Muscle of leg (tissue), 11 donors: ENCODE measurements around the gene LRP1B. TPM values are rescaled to one million over a fixed set of nuclear protein-coding genes. Genes with fewer than 3 reads are reported as not detected.
"Not testable (repeated sequence)": the region's sequence is repeated elsewhere in the genome, so short reads cannot be mapped to it uniquely, and the experiment has no call there.

Experiments used
- DNase-seq: peaks from one replicate; pipeline ENCODE4 v3.0.0; 2013
- H3K27ac ChIP-seq: one replicate; pipeline ENCODE4 v1.5.1; 2013; ENCODE audit warnings: mild to moderate bottlenecking, low read length, control low read depth
- H3K27me3 ChIP-seq: one replicate; pipeline ENCODE4 v1.6.1; 2013; ENCODE audit warnings: low read length; ENCODE audit not compliant: control insufficient read depth, insufficient read depth
- H3K36me3 ChIP-seq: one replicate; pipeline ENCODE4 v1.6.1; 2013; ENCODE audit warnings: low read length; ENCODE audit not compliant: control insufficient read depth, insufficient read depth
- H3K4me1 ChIP-seq: one replicate; pipeline ENCODE4 v1.6.1; 2013; ENCODE audit warnings: low read length; ENCODE audit not compliant: control insufficient read depth, insufficient read depth
- H3K4me3 ChIP-seq: one replicate; pipeline ENCODE4 v1.5.1; 2013; ENCODE audit warnings: low read length, control low read depth
- H3K9me3 ChIP-seq: replicated peaks from 2 replicates; pipeline ENCODE4 v1.6.1; 2013; ENCODE audit warnings: low read depth, low read length; ENCODE audit not compliant: control insufficient read depth
- WGBS: methylation state at CpG from one replicate; pipeline ENCODE4 v1.1.5; 2013; ENCODE audit warnings: missing lambda C conversion rate; ENCODE audit not compliant: insufficient coverage; 5-methylcytosine and 5-hydroxymethylcytosine counted together
- polyA plus RNA-seq, 8 donors: library from polyadenylated mRNA; unstranded; fragments of 120-200 nt; gene quantifications; one replicate each; pipeline versions ENCODE4 v1.2.1 to v1.2.3, GENCODE V29; 2013; ENCODE audit warnings: inconsistent platforms in 1 of 8, low replicate concordance in 1 of 8; ENCODE audit not compliant: insufficient read length in 8 of 8, insufficient read depth in 1 of 8
- total RNA-seq: library from RNA; stranded (reverse); fragments of 120-200 nt; gene quantifications from one replicate; pipeline ENCODE4 v1.2.4, GENCODE V29; 2013

The LRP1B gene
- total and polyA plus RNA-seq, 9 donors = 0.84 to 2.3 (median 1.4) TPM

DNA sequence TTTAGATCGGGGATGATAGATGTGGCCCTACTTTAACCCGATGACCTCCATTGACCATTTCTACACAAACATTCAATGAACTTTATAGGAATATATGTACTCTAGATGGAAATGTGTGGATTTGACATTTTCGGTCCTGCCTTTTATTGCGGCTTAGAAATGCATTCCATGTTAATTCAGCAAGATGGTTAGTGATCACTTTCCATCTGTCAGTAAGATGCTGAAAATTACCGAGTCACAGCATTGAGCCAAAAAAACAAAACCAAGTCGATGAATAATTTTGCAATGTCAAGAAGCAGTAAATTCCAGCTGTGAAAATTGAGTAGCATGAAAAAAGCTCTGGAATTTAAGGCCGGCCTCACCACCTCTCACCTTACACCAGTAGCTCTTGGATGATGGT is 1708.1 kb downstream of the LRP1B start:
- H3K4me1 ChIP-seq = no peaks in the 10 kb centered on the region
- no peaks in the 10 kb centered on the region for H3K36me3 ChIP-seq
- H3K27ac ChIP-seq = no peak overlapping the region
- no peaks in the 10 kb centered on the region for H3K27me3 ChIP-seq
- no peaks in the 10 kb centered on the region for H3K9me3 ChIP-seq
- 70% methylated on average over 2 of the region's 7 CpGs for WGBS
- no peak for DNase-seq
- H3K4me3 ChIP-seq = no peak overlapping the region

DNA sequence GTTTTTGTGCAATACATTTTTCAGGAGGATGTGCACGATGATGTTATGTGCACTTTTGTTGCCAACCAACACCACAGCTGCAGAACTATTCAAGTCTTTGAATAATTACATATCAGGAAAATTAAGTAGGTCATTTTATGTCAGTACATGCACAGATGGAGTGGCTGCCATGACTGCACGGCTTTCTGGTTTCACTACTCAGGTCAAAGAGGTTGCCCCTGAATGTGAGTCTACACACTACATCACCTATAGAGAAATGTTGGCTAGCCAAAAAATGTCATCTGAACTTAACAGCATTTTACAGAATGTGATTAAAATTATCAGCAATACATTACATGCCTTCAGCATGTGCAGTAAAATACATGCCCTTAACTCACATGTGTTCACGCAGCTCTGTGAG is 1713.3 kb downstream of the LRP1B start:
- no peak overlapping the region for H3K27ac ChIP-seq
- no peak overlapping the region for H3K4me3 ChIP-seq
- H3K27me3 ChIP-seq = no peaks in the 10 kb centered on the region
- DNase-seq = no peak
- H3K9me3 ChIP-seq = no peaks in the 10 kb centered on the region
- H3K36me3 ChIP-seq = no peaks in the 10 kb centered on the region
- no peaks in the 10 kb centered on the region for H3K4me1 ChIP-seq
- no CpG with 5 or more reads among the region's 3 CpGs for WGBS

DNA sequence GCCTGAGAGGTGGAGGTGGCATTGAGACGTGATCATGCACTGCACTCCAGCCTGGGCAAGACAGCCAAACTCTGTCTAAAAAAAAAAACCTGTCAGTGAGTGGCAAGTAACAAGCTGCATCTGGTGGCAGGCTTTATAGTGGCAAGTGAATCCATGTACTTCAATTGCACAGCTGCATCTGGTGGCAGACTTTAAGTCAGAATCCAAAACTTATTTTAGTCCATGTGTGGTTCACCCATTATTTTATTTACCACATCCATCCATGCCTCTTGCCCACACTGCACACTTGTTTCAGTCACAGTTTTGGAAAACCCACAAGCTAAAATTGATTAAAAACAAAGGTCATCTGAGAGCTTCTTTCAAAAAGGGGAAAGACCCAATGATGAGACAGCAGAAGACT is 1714.2 kb downstream of the LRP1B start:
- WGBS = 78% methylated on average over 1 of the region's 1 CpG
- no peak for DNase-seq

DNA sequence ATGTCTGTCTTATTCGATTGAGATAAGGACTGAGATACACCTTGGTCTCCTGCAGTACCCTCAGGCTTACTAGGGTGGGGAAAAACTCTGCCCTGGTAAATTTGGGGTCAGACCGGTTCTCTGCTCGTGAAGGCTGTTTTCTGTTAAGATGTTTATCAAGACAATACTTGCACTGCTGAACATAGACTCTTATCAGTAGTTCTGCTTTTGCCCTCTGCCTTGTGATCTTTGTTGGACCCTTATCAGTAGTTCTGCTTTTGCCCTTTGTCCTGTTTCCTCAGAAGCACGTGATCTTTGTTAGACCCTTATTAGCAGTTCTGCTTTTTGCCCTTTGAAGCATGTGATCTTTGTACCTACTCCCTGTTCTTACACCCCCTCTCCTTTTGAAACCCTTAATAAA is 1715.8 kb downstream of the LRP1B start:
- H3K27ac ChIP-seq, H3K4me3 ChIP-seq, H3K9me3 ChIP-seq, DNase-seq, H3K4me1 ChIP-seq, H3K36me3 ChIP-seq, H3K27me3 ChIP-seq: not testable (repeated sequence)
- 100% methylated on average over 1 of the region's 4 CpGs for WGBS

More for the DNA sequence above, 1714.2 kb downstream of the LRP1B start:
- H3K4me1 ChIP-seq = no peaks in the 10 kb centered on the region
- H3K4me3 ChIP-seq = no peak overlapping the region
- H3K36me3 ChIP-seq = no peaks in the 10 kb centered on the region
- no peaks in the 10 kb centered on the region for H3K27me3 ChIP-seq
- H3K27ac ChIP-seq = no peak overlapping the region
- no peaks in the 10 kb centered on the region for H3K9me3 ChIP-seq

DNA sequence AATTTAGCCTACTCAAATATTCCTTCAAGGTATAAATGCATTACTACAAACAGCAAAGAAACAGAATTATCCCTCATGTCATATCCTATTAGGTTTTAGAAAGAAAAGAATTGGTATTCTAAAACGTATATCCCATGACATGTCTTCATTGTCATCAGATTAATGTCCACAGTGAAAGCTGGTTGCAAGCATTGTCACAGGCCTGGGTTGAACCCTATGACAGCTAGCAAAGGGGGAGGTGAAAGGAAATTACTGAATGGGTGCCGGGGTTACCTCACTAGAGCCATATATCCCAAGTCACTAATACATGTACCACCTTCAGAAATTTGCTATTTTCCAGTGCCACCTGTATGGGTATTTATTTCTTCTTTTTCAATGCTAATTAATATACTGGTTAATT is 1720.1 kb downstream of the LRP1B start:
- no peak for DNase-seq

DNA sequence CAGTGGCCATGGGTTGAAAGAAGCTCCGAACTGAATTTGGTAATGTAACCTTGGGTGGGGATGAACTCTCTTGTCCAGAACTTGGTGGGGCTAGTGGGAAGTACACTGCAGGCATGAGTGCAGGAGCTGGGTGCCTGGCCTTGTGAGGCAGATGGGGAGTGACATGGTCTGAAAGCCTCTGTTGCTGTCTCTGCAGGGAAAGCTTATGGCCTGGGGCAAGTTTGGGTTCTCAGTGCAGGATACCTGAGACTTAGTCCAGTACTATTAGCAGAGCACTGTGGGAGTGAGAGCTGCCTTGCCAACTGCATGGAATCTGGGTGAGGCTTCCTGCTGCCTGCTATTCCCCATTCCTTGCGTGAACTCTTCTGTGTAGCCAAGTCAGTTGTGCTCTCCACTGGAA is 1729.8 kb downstream of the LRP1B start:
- WGBS = 77% methylated on average over 2 of the region's 2 CpGs
- H3K36me3 ChIP-seq = no peaks in the 10 kb centered on the region
- H3K27me3 ChIP-seq = no peaks in the 10 kb centered on the region

More for the DNA sequence above, 1720.1 kb downstream of the LRP1B start:
- whole genome bisulfite sequencing = no CpG with 5 or more reads among the region's 2 CpGs
- H3K9me3 ChIP-seq = no peaks in the 10 kb centered on the region
- no peaks in the 10 kb centered on the region for H3K4me1 ChIP-seq
- no peak overlapping the region for H3K27ac ChIP-seq
- H3K4me3 ChIP-seq = no peak overlapping the region
- no peaks in the 10 kb centered on the region for H3K36me3 ChIP-seq
- no peaks in the 10 kb centered on the region for H3K27me3 ChIP-seq

DNA sequence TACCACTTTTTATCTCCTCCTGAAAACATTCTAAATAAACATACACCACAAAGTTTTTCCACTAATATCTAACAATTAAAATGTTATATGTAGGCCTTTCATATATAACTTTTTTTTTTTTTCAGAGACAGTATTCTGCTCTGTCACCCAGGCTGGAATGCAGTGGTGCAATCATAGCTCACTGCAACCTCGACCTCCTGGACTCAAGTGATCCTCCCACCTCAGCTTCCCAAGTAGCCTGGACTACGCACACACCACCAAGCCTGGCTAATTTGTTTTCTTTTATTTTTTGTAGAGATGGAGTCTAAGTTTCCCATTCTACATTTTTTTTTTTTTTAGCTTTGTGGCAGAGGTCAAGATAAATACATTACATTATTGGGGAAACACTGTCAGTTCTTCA is 1738.0 kb downstream of the LRP1B start:
- Histone ChIP-seq H3K4me3 (no peak overlapping the region), H3K27me3 (no peaks in the 10 kb centered on the region), H3K9me3 (no peaks in the 10 kb centered on the region), H3K27ac (no peak overlapping the region), H3K4me1 (no peaks in the 10 kb centered on the region), H3K36me3 (no peaks in the 10 kb centered on the region)
- WGBS = no CpG with 5 or more reads among the region's 2 CpGs
- no peak for DNase-seq

More for the DNA sequence above, 1729.8 kb downstream of the LRP1B start:
- H3K4me1 ChIP-seq = no peaks in the 10 kb centered on the region
- DNase-seq = no peak
- no peaks in the 10 kb centered on the region for H3K9me3 ChIP-seq
- no peak overlapping the region for H3K4me3 ChIP-seq
- no peak overlapping the region for H3K27ac ChIP-seq

DNA sequence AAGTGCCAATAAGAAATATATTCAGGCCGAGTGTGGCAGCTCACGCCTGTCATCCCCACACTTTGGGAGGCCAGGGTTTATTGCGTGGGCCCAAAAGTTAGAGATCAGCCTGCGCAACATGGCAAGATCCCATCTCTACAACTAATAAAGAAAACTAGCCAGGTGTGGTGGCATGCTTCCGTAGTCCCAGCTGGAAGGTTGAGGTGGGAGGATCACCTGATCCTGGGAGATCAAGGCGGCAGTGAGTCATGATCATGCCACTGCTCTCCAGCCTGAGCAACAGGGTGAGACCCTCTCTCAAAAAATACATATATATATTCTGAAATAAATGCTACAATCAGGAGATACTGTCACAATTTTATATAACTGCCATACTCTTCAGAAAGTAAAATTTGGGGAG is 1745.9 kb downstream of the LRP1B start:
- WGBS = 92% methylated on average over 2 of the region's 6 CpGs
- H3K36me3 ChIP-seq = no peaks in the 10 kb centered on the region

DNA sequence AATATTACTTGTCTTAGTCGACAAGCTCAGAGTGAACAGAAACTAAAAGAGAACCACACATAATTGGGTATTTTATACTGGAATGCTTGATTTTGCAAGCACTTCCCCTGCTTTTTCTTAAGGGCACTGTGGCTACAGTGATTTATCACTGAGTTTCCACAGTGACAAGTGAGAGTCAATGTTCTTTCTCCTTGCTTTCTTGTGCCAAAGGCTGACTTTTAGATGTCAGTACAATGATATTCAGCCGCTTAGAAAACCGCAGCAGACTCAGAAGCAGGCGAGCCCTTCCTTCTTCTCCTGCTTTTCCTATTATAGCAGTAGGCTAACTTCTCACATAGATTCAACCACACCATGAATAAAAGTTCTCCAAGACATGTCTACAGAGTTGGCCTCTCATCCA is 1747.0 kb downstream of the LRP1B start:
- Histone ChIP-seq H3K4me1 (no peaks in the 10 kb centered on the region), H3K4me3 (no peak overlapping the region), H3K36me3 (no peaks in the 10 kb centered on the region), H3K27me3 (no peaks in the 10 kb centered on the region), H3K27ac (no peak overlapping the region), H3K9me3 (no peaks in the 10 kb centered on the region)
- DNase-seq = no peak
- WGBS = 77% methylated on average over 3 of the region's 4 CpGs

More for the DNA sequence above, 1745.9 kb downstream of the LRP1B start:
- H3K9me3 ChIP-seq = no peaks in the 10 kb centered on the region
- H3K27ac ChIP-seq = no peak overlapping the region
- DNase-seq = no peak
- no peaks in the 10 kb centered on the region for H3K4me1 ChIP-seq
- no peaks in the 10 kb centered on the region for H3K27me3 ChIP-seq
- H3K4me3 ChIP-seq = no peak overlapping the region

DNA sequence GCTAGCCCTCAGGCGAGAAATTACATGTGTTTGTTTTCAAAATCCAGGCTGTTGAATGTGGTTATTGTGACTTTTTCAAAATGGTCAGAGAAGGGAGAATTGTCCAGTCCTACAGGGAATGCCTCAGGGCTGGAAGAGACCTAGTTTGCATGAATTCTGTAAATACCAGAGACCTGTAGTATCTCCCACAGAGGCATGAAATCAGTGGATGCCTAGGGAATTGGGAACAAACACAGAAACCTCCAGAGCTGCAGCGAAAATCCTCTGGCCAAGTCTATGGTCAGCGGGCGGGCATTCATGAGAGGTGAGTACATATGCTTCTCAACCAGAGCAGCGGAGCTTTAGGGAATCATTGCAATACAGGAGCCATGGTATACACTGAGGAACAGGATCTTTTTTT is 1754.1 kb downstream of the LRP1B start:
- H3K36me3 ChIP-seq = no peaks in the 10 kb centered on the region
- H3K9me3 ChIP-seq = no peaks in the 10 kb centered on the region
- DNase-seq = no peak
- no peak overlapping the region for H3K4me3 ChIP-seq
- no peaks in the 10 kb centered on the region for H3K27me3 ChIP-seq
- no peaks in the 10 kb centered on the region for H3K4me1 ChIP-seq
- WGBS = 91% methylated on average over 5 of the region's 5 CpGs
- H3K27ac ChIP-seq = no peak overlapping the region

DNA sequence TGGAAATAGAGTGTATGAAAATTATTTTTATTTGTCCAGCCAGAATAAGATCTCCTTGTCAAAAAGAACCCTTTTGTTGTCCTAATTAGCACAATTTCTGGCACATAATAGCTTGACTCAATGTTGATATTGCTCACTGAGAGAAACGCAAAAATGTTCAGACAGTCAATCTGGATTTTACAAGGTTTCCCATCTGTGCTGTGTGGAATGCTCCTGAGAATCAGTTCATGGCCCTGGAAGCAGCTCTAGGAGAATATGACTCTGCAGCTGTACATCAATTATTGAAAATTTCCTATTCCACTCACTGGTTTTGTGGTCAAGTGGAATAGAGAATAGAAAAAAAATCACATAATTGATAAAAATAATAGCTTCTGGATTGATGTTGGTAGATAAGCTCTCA is 1767.7 kb downstream of the LRP1B start:
- H3K9me3 ChIP-seq = no peaks in the 10 kb centered on the region
- no peak overlapping the region for H3K4me3 ChIP-seq
- no peak overlapping the region for H3K27ac ChIP-seq
- H3K4me1 ChIP-seq = no peaks in the 10 kb centered on the region
- WGBS = no CpG with 5 or more reads among the region's 1 CpG
- no peaks in the 10 kb centered on the region for H3K36me3 ChIP-seq
- DNase-seq = peak; percentile 56
- H3K27me3 ChIP-seq = no peaks in the 10 kb centered on the region
